Tibial nerve (tissue), 4 donors: ENCODE data around the gene OLFM4. TPM values are rescaled to one million over a fixed set of nuclear protein-coding genes. Genes with fewer than 3 reads are reported as not detected.

Experiments used
- DNase-seq, 2 donors: peaks; one replicate each; pipeline ENCODE4 v3.0.0-alpha.2; 2019; ENCODE audit warnings: low spot score in 2 of 2
- H3K27ac ChIP-seq, 4 donors: fragments of 200-600 bp; sonication (generic) in 3 of 4; one replicate each; pipeline ENCODE4 v1.5.1; 2017 to 2019; ENCODE audit warnings: mild to moderate bottlenecking in 1 of 4
- H3K27me3 ChIP-seq, 2 donors: fragments of 200-600 bp; sonication (generic) in 1 of 2; one replicate each; pipeline versions ENCODE4 v1.5.1 to v1.6.0; 2017 to 2019
- H3K36me3 ChIP-seq, 3 donors: fragments of 200-600 bp; sonication (generic); one replicate each; pipeline ENCODE4 v1.5.1; 2018 to 2019
- H3K4me1 ChIP-seq, 4 donors: fragments of 200-600 bp; sonication (generic) in 3 of 4; one replicate each; pipeline ENCODE4 v1.5.1; 2017 to 2019
- H3K4me3 ChIP-seq, 4 donors: fragments of 200-600 bp; sonication (generic) in 3 of 4; one replicate each; pipeline ENCODE4 v1.5.1; 2017 to 2019; ENCODE audit warnings: mild to moderate bottlenecking in 1 of 4, moderate library complexity in 1 of 4
- H3K9me3 ChIP-seq, 4 donors: fragments of 200-600 bp; sonication (generic) in 3 of 4; one replicate each; pipeline ENCODE4 v1.5.1; 2017 to 2019
- EP300 ChIP-seq, 2 donors: sonication (generic); formaldehyde crosslinking; IDR thresholded peaks; one replicate each; pipeline ENCODE4 v1.6.1; 2017; ENCODE audit warnings: antibody characterized with exemption in 2 of 2, mild to moderate bottlenecking in 1 of 2
- POLR2A ChIP-seq, 2 donors: fragments of 450-650 bp; IDR thresholded peaks; one replicate each; pipeline ENCODE4 v1.6.1; 2017; ENCODE audit warnings: antibody characterized with exemption in 2 of 2, mild to moderate bottlenecking in 2 of 2, moderate library complexity in 2 of 2
- WGBS, 2 donors: methylation state at CpG; one replicate each; pipeline ENCODE4 v1.1.5; 2018; 5-methylcytosine and 5-hydroxymethylcytosine counted together
- total RNA-seq, 4 donors: library from RNA; depleted of rRNA; stranded (reverse); fragments of >200 nt; gene quantifications; one replicate each; pipeline ENCODE4 v1.1.0, GENCODE V29; 2016
- TF ChIP-seq, protein P1 (sequence below), 5 experiments: fragments of 200-600 bp in 3 of 5; fragments of 450-650 bp in 2 of 5; sonication (generic) in 3 of 5; IDR thresholded peaks; one replicate each; pipeline ENCODE4 v1.5.1; 2016 to 2019; ENCODE audit warnings: antibody characterized with exemption in 5 of 5, mild to moderate bottlenecking in 3 of 5, moderate library complexity in 2 of 5

Gene OLFM4
- total RNA-seq, 4 donors from 2014 or later, result 0.90 to 2.0 (median 1.4) TPM

DNA sequence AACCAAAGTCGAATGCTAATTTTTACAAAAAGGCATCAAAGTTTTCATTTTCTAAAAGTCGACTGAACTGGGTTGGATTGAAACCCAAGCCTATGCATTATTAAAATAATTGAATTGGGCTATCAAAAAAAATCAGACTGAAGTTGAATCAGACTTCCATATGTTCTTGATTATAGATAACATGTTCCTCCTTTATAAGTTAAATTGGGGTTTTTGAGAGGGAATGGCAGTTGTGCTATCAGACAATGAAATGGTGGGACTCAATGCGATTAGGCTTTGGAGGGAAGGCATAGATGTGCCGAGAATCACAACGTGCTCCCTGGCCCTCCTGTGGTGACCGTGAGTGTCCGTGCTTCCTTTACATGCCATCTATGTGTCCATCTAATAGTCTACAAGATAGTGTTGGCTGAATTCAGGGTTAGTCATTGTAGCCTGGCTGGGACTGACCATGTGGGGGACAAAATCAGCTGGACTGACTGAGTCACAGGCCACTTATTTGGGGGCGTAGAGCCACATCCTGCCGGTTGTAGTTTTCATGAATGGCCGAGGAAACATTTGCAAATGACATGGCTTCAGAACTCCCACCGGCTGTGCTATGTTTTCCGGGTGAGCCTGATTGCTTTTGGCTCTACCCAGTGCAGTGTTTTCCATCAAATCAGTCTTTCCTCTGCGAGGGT, 37.1 kb upstream of the OLFM4 start:
- Histone ChIP-seq H3K4me1 (no peaks in the 10 kb centered on the region), H3K27me3 (no peaks in the 10 kb centered on the region), H3K4me3 (no peak overlapping the region), H3K36me3 (no peaks in the 10 kb centered on the region), H3K9me3 (no peaks in the 10 kb centered on the region), H3K27ac (no peak overlapping the region)
- DNase-seq, result no peak
- TF ChIP-seq POLR2A (IDR thresholded peaks at IDR 0.05) (no peak), EP300 (IDR thresholded peaks at IDR 0.05) (no peak)
- TF ChIP-seq, protein P1, sequence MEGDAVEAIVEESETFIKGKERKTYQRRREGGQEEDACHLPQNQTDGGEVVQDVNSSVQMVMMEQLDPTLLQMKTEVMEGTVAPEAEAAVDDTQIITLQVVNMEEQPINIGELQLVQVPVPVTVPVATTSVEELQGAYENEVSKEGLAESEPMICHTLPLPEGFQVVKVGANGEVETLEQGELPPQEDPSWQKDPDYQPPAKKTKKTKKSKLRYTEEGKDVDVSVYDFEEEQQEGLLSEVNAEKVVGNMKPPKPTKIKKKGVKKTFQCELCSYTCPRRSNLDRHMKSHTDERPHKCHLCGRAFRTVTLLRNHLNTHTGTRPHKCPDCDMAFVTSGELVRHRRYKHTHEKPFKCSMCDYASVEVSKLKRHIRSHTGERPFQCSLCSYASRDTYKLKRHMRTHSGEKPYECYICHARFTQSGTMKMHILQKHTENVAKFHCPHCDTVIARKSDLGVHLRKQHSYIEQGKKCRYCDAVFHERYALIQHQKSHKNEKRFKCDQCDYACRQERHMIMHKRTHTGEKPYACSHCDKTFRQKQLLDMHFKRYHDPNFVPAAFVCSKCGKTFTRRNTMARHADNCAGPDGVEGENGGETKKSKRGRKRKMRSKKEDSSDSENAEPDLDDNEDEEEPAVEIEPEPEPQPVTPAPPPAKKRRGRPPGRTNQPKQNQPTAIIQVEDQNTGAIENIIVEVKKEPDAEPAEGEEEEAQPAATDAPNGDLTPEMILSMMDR (IDR thresholded peaks at IDR 0.05), result no peak
- 78 to 84% methylated on average over 13 of the region's 13 CpGs for WGBS, 2 donors

DNA sequence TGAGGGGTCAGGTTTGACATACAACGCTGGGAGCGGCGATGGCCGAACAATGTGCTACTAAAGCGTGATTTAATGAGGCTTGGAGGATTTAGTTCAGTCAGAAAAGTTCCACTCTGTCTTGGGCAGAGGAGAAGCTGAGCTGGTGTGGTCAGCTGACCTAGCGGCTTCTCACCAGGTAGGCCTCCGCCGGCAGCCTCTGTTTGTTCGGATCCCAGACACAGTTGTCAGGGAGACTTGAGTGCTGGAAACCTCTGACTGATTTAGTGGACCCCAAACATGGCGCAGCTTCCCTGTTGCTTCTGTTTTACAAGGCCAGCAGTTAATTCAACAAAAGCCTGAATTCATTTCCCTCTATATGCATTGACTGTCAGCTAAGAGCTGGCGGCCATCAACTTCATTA, 36.5 kb upstream of the OLFM4 start:
- no peak overlapping the region for H3K27ac ChIP-seq
- H3K4me1 ChIP-seq, result no peaks in the 10 kb centered on the region
- H3K36me3 ChIP-seq, result no peaks in the 10 kb centered on the region
- DNase-seq, result no peak
- no peak overlapping the region for H3K4me3 ChIP-seq
- TF ChIP-seq POLR2A (IDR thresholded peaks at IDR 0.05), result no peak
- no peak for TF ChIP-seq EP300 (IDR thresholded peaks at IDR 0.05)
- TF ChIP-seq, protein P1 (IDR thresholded peaks at IDR 0.05), result no peak
- no peaks in the 10 kb centered on the region for H3K9me3 ChIP-seq
- no peaks in the 10 kb centered on the region for H3K27me3 ChIP-seq
- 88 to 93% methylated on average over 11 of the region's 11 CpGs for WGBS, 2 donors

DNA sequence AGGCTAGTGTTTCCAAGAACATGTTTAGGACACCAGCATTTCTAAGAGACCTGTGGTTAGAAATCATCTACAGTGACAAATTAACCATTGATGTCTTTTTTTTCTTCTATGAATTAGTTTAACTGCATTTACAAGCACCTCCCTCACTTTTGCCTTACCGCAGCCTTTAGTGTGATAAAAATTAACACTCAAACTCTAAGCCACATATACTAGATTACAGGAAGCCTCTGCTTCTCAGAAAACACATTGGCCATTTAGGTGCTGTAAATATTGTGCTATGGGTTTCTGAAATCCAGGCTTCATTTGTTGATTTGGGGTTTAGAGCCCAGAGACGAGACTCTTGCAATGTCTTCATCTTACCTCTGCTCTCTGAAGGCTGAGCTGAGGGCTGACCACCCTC, 34.6 kb upstream of the OLFM4 start:
- no peak for TF ChIP-seq EP300 (IDR thresholded peaks at IDR 0.05)
- TF ChIP-seq POLR2A (IDR thresholded peaks at IDR 0.05), result no peak
- Histone ChIP-seq H3K36me3 (no peaks in the 10 kb centered on the region), H3K27ac (no peak overlapping the region), H3K4me3 (no peak overlapping the region), H3K27me3 (no peaks in the 10 kb centered on the region), H3K4me1 (no peaks in the 10 kb centered on the region), H3K9me3 (no peaks in the 10 kb centered on the region)
- DNase-seq, result no peak
- WGBS, 2 donors, result 63 to 75% methylated on average over 2 of the region's 2 CpGs

DNA sequence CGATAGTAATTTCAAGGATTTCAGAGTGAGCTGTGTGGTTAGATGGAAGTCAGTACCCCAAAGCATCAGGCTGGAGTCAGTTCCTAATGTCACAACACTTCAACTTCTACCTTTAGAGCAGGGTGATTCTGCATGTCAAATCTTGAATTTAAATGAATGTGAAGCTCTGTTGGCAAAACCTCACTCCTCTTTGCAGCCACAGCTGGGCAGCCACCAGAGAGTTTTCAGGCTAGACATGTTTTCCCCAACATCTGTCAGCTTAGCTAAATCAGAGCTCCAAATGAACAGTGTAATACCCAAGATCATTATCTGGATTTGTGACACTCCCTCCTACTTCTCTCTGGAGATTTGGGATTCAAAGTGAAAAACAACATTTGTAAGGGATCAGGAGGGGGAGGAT, 33.7 kb upstream of the OLFM4 start:
- H3K27ac ChIP-seq, result no peak overlapping the region
- H3K27me3 ChIP-seq, result no peaks in the 10 kb centered on the region
- no peaks in the 10 kb centered on the region for H3K9me3 ChIP-seq
- H3K36me3 ChIP-seq, result no peaks in the 10 kb centered on the region
- H3K4me1 ChIP-seq, result no peaks in the 10 kb centered on the region
- no peak overlapping the region for H3K4me3 ChIP-seq
- TF ChIP-seq, protein P1 (IDR thresholded peaks at IDR 0.05), result no peak
- no peak for TF ChIP-seq POLR2A (IDR thresholded peaks at IDR 0.05)
- no peak for TF ChIP-seq EP300 (IDR thresholded peaks at IDR 0.05)
- no peak for DNase-seq
- 50 to 68% methylated on average over 1 of the region's 1 CpG for WGBS, 2 donors

DNA sequence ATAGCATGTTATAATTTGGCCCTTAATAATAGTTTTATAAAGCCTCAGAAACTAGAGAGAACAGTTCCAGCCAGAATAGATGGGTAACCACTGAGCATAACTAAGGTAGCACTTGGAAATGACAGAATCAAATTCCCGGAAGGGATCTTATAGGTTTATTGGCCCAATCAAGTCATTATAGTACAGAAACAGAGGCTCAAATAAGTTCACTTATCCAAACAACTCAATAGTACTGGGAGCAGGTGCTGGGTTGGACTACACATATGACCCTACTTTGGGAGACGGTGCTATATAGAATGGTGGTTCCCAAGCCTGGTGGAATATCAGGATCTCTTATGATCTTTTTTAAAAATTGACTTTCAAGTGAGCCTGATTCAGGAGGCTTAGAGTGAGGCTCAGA, 32.7 kb upstream of the OLFM4 start:
- DNase-seq, result no peak
- Histone ChIP-seq H3K9me3 (no peaks in the 10 kb centered on the region), H3K27me3 (no peaks in the 10 kb centered on the region), H3K27ac (no peak overlapping the region), H3K4me3 (no peak overlapping the region), H3K4me1 (no peaks in the 10 kb centered on the region), H3K36me3 (no peaks in the 10 kb centered on the region)
- TF ChIP-seq, protein P1 (IDR thresholded peaks at IDR 0.05), result no peak
- TF ChIP-seq POLR2A (IDR thresholded peaks at IDR 0.05), result no peak
- no peak for TF ChIP-seq EP300 (IDR thresholded peaks at IDR 0.05)
- WGBS, 2 donors, result 87 to 89% methylated on average over 2 of the region's 2 CpGs
